H1 (cell line): ENCODE data around the gene SLC16A11. TPM values are rescaled to one million over a fixed set of nuclear protein-coding genes. Genes with fewer than 3 reads are reported as not detected.
A peak's percentile ranks its signal among the peaks of the same experiment; 100 is the strongest.

ENCODE experiments used
- CBX5 ChIP-seq: fragments of 300-800, 300-1000 bp; sonication (generic); IDR thresholded peaks from 2 replicates; pipeline ENCODE4 v1.7.1; 2016; ENCODE audit warnings: antibody characterized with exemption, low read length, low read depth
- CBX8 ChIP-seq: fragments of 300-800, 300-1000 bp; sonication (generic); IDR thresholded peaks from 2 replicates; pipeline ENCODE4 v1.7.1; 2016; ENCODE audit warnings: low read depth, low read length, borderline replicate concordance
- EP300 ChIP-seq, 2 experiments: IDR thresholded peaks; 1 replicate in 1 of 2; 2 replicates in 1 of 2; pipeline ENCODE4 v1.6.1; 2011 to 2012; ENCODE audit warnings: low read depth in 2 of 2, low read length in 2 of 2, mild to moderate bottlenecking in 2 of 2, borderline replicate concordance in 1 of 2, inconsistent platforms in 1 of 2, moderate library complexity in 1 of 2
- GTF2F1 ChIP-seq: IDR thresholded peaks from 2 replicates; pipeline ENCODE4 v1.6.1; 2012; ENCODE audit warnings: low read depth, low read length, improper control_type of control experiment, borderline replicate concordance
- HDAC6 ChIP-seq: IDR thresholded peaks from one replicate; pipeline ENCODE4 v1.7.1; 2012; ENCODE audit warnings: low read depth, mild to moderate bottlenecking, inconsistent platforms, low read length, moderate library complexity
- JUN ChIP-seq: IDR thresholded peaks from 2 replicates; pipeline ENCODE4 v1.6.1; 2011; ENCODE audit warnings: low read depth, mild to moderate bottlenecking, improper control_type of control experiment, low read length
- KDM1A ChIP-seq: fragments of 200-600, 300-600 bp; sonication (generic); IDR thresholded peaks from 2 replicates; pipeline ENCODE4 v1.7.1; 2016; ENCODE audit warnings: mild to moderate bottlenecking, low read length, borderline replicate concordance
- KDM4A ChIP-seq: IDR thresholded peaks from one replicate; pipeline ENCODE4 v1.7.1; 2012; ENCODE audit warnings: low read depth, mild to moderate bottlenecking, moderate library complexity, low read length, inconsistent platforms; ENCODE audit not compliant: severe bottlenecking
- KDM5A ChIP-seq: fragments of 200-600 bp; IDR thresholded peaks from 2 replicates; pipeline ENCODE4 v1.7.1; 2012; ENCODE audit warnings: mild to moderate bottlenecking, low read length, inconsistent platforms, mixed read lengths
- MAFK ChIP-seq: IDR thresholded peaks from 2 replicates; pipeline ENCODE4 v1.6.1; 2012; ENCODE audit warnings: low read depth, mild to moderate bottlenecking, improper control_type of control experiment, low read length
- PHF8 ChIP-seq: fragments of 200-600 bp; sonication (generic); conservative IDR thresholded peaks from 2 replicates; pipeline ENCODE4 v1.7.1; 2012; ENCODE audit warnings: low read depth, mild to moderate bottlenecking, inconsistent platforms, low read length, moderate library complexity
- POLR2AphosphoS5 ChIP-seq: IDR thresholded peaks from 2 replicates; pipeline ENCODE4 v1.6.1; 2011; ENCODE audit warnings: low read depth, low read length
- RXRA ChIP-seq: IDR thresholded peaks from 2 replicates; pipeline ENCODE4 v1.6.1; 2011; ENCODE audit warnings: low read depth, mild to moderate bottlenecking, low read length, moderate library complexity; ENCODE audit not compliant: insufficient read depth
- SIX5 ChIP-seq: IDR thresholded peaks from 2 replicates; pipeline ENCODE4 v1.6.1; 2011; ENCODE audit warnings: mild to moderate bottlenecking, low read depth, low read length
- SP2 ChIP-seq: IDR thresholded peaks from 2 replicates; pipeline ENCODE4 v1.6.1; 2012; ENCODE audit warnings: mild to moderate bottlenecking, low read length, inconsistent platforms
- TAF1 ChIP-seq: IDR thresholded peaks from 2 replicates; pipeline ENCODE4 v1.6.1; 2011; ENCODE audit warnings: mild to moderate bottlenecking, low read depth, low read length
- TBP ChIP-seq: IDR thresholded peaks from 2 replicates; pipeline ENCODE4 v1.6.1; 2011; ENCODE audit warnings: low read depth, low read length, improper control_type of control experiment
- TEAD4 ChIP-seq: IDR thresholded peaks from 2 replicates; pipeline ENCODE4 v1.6.1; 2012; ENCODE audit warnings: low read depth, low read length, inconsistent platforms, mixed read lengths
- USF2 ChIP-seq: IDR thresholded peaks from 2 replicates; pipeline ENCODE4 v1.6.1; 2011; ENCODE audit warnings: low read length, improper control_type of control experiment
- YY1 ChIP-seq: IDR thresholded peaks from 2 replicates; pipeline ENCODE4 v1.6.1; 2011; ENCODE audit warnings: low read depth, mild to moderate bottlenecking, low read length
- polyA plus RNA-seq, 7 experiments: library from polyadenylated mRNA; depleted of rRNA in 3 of 7; stranded (reverse) in 5 of 7; unstranded in 2 of 7; fragments of >200 nt in 5 of 7; fragments of 200-250 nt in 2 of 7; gene quantifications; 1 replicate in 5 of 7; 2 replicates in 1 of 7; 4 replicates in 1 of 7; pipeline versions ENCODE4 v1.2.1 to v1.2.3, GENCODE V29; 2011 to 2013; ENCODE audit warnings: missing spikeins in 2 of 7, mixed read lengths in 2 of 7
- total RNA-seq: library from RNA; stranded (reverse); fragmentation: NEBNext Ultra II Directional; extraction: Animal tissue kit (Norgen Biotek cat#: 25700); gene quantifications from 2 replicates; pipeline ENCODE4 v1.2.1, GENCODE V29; 2021
- TF ChIP-seq, protein P1 (sequence below), 3 experiments: IDR thresholded peaks; 1 replicate in 2 of 3; 2 replicates in 1 of 3; pipeline versions ENCODE4 v1.5.1 to v1.6.1; 2011; ENCODE audit warnings: low read length in 3 of 3, mild to moderate bottlenecking in 3 of 3, inconsistent platforms in 2 of 3, low read depth in 1 of 3, moderate library complexity in 1 of 3; ENCODE audit not compliant: insufficient read depth in 1 of 3; ENCODE audit errors: control extremely low read depth in 1 of 3

The SLC16A11 gene
- total and polyA plus RNA-seq, 2 of the 8 experiments (the other 6 are each of a cell fraction or from before 2014, with no cell fraction given) = 0.35 to 0.39 TPM

DNA sequence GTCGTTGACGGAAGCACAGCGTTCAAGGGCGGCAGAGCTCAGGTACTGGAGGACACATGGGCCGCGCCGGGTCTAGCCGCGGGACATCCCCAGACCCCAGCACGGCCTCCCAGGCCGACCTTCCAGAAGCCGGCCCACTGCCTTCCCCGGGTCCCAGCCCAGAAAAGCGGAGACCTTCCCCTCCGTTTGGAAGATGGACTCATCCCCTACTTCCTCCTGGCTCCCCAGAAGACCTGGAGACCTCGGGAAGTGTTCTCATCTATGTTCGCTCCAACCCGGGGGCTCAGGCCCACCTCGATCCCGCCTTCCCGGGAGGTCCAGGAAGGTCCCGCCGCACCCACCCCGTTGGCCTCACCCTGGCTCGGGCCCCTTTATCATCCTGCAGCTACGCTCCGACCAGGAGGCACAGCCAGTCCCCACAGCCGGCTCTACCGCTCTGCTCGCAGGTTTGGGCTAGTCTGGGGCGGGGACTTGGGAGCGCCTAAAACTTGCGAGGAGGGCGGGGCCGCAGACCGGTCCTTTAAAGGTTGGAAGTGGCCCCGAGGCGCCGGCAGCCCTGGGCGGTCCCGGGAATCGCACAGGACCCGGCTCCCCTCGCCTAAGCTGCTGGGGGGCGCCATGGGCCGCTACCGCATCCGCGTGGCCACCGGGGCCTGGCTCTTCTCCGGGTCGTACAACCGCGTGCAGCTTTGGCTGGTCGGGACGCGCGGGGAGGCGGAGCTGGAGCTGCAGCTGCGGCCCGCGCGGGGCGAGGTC, 48.2 kb downstream of the SLC16A11 start, which contains the start of gene ALOX12 (continued):
- TF ChIP-seq SP2 (no peak), KDM5A (no peak), YY1 (no peak), RXRA (no peak), TAF1 (0 out of 2 replicates have a peak, but pooled peaks have one; percentile 50), KDM1A (no peak), HDAC6 (no peak), JUN (no peak), USF2 (no peak), CBX5 (no peak), PHF8 (0 out of 2 replicates have a peak, but pooled peaks have one; percentile 28), MAFK (no peak), SIX5 (no peak), KDM4A (peak; percentile 92), EP300 (IDR thresholded peaks at IDR 0.05; ENCODE audit: borderline replicate concordance in 1 of 2, low read depth in 2 of 2, low read length in 2 of 2) (no peak), TEAD4 (no peak), GTF2F1 (no peak), POLR2AphosphoS5 (no peak), CBX8 (no peak), TBP (peak; percentile 11; the same call in 1 of the 2 replicates)
- TF ChIP-seq, protein P1, sequence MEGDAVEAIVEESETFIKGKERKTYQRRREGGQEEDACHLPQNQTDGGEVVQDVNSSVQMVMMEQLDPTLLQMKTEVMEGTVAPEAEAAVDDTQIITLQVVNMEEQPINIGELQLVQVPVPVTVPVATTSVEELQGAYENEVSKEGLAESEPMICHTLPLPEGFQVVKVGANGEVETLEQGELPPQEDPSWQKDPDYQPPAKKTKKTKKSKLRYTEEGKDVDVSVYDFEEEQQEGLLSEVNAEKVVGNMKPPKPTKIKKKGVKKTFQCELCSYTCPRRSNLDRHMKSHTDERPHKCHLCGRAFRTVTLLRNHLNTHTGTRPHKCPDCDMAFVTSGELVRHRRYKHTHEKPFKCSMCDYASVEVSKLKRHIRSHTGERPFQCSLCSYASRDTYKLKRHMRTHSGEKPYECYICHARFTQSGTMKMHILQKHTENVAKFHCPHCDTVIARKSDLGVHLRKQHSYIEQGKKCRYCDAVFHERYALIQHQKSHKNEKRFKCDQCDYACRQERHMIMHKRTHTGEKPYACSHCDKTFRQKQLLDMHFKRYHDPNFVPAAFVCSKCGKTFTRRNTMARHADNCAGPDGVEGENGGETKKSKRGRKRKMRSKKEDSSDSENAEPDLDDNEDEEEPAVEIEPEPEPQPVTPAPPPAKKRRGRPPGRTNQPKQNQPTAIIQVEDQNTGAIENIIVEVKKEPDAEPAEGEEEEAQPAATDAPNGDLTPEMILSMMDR (IDR thresholded peaks at IDR 0.05; ENCODE audit: control extremely low read depth in 1 of 3, insufficient read depth in 1 of 3, low read depth in 1 of 3, low read length in 3 of 3) = no peak
